Measurements from ENCODE around the gene TMEM140.
"Not testable (repeated sequence)": the region's sequence is repeated elsewhere in the genome, so short reads cannot be mapped to it uniquely, and the experiment has no call there.

TMEM140 gene

DNA sequence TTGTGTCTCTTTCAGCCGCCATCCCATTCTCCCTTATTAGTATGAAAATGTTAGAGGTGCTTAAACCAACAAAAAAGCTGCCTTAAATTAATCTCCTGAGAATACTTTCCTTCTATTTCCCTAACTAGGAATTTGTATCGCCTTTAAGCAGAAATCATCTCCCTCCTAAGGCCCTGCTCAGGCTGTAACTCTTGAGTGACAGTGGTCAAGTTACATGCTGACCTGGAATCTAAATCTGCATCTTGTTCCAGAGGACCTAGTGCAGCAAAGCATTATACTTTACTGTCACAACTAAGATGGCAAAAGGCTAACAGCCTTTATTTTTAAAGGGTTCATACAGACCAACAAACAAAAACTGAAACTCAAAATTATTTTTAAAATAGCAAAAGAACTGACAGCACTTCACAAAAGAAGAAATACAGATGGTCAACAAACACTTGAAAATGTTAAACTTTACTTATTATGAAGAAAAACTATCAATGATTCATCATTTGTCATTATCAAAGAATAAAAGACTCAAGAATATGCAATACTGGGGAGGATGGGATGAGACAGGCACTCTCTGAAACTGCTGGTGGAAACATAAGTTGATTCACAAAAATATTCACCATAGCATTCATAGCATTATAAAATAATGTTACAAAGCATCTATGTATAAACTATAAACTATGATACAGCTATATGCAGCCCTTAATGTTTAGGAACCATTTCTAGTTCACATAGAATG is 11.7 kb downstream of the TMEM140 start:
- no peak for DNase-seq

DNA sequence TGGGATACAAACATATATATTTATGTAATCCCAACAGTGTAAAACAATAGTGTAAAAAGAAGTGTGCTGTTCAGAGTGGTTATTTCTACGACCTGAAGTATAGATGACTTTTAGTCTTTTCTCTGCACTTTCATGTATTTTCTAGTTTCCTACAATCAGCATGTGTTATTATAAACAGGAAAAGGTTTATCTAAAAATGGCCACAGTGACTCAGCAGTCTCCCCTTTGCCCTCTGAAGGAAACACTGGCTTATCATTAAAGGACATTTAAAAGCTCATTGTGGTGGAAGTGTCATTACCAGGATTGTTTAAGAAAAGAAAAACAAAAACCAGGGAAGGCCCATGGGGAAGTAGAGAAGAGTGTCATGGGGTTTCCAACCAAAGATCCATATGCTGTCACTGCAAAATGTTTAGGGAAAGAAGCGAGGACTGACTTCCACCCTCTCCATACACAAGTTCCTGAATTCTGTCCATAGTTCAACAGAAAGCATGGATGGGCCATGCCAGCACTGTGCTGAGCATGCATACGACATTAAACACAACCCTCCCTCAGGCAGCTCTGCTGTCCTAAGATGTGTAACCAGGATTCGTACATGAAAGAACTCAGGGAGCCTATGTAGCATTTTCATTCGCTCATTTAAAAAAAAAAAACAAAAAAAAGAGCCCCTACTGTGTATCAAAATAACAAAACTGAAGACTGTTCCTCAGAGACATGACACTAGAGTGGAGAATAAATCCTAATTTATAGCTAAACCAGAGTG is 12.4 kb downstream of the TMEM140 start:
- DNase-seq: no peak

DNA sequence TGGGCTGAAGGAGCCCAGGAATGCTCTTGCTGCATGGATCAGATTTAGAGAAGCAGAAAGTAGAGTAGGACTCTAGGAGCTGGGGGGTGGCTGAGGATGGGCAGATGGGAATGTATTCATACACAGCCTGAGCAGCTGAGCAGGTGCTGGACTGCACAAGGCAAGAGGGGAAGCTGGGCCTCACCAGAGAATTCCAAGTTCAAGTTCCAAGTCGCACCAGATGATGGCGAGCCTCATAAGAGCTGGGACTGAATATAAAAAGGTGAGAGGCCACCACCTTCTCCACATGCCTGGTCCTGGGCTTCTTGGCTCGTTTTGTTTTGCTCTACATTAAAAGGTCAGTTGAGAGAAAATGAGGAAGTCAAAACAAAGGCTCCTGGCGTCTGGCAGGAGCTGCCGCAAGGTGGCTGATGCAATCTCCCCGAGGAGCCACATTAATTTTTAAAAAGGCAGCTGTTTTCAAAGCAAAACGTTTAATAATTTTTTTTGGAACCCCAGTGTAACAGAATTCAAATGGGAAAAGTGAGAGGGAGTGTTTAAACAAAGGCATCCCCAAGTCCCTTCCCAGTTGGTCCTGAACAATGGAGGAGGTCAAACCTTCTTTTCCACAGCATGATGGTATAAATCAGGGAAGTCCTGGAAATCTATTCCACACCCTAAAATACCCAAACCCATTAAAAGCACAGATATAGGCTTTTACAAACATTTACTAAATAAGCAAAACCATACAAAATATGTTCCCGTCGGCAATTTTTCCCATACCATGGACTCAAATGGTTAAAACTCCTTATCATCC is 13.2 kb downstream of the TMEM140 start:
- no peak for DNase-seq

DNA sequence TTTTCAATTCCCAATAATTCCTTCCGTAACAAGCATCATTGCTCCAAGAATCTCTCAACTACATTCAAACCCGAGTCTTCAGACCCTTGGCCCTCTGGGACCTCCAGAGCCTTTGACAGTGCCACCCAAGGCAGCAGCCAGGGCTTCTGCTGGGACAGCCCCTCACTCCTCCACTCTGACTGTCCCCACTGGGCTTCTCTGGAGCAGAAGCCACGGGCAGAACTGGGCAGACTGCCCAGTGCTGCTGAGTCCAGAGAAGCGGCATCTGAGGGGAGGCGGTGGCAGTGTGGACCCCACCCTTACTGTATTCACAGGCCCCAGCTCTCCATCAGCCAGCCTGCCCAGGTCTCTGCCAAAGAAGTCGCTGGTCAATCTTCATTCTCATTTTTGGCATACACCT is 13.8 kb downstream of the TMEM140 start:
- DNase-seq: no peak

DNA sequence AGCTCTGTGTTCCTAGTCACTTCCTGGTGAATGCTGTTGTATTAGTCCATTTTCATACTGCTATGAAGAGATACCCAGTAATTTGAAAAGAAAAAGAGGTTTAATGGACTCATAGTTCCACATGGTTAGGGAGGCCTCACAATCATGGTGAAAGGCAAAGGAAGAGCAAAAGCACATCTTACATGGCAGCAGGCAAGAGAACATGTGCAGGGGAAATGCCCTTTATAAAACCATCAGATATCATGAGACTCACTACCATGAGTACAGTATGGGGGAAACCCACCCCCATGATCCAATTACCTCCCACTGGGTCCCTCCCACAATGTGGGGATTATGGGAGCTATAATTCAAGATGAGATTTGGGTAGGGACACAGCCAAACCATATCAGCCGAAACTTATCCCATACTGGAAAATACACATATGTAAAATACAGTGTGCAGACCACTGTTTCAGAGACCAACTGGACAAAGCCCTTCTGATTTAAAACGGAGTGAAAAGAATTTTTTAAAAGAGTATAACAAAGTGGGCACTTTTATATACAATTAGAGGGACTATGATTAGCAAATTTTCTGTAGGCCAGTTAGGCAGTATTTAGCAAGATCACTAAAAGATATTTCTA is 14.6 kb downstream of the TMEM140 start:
- DNase-seq: no peak

DNA sequence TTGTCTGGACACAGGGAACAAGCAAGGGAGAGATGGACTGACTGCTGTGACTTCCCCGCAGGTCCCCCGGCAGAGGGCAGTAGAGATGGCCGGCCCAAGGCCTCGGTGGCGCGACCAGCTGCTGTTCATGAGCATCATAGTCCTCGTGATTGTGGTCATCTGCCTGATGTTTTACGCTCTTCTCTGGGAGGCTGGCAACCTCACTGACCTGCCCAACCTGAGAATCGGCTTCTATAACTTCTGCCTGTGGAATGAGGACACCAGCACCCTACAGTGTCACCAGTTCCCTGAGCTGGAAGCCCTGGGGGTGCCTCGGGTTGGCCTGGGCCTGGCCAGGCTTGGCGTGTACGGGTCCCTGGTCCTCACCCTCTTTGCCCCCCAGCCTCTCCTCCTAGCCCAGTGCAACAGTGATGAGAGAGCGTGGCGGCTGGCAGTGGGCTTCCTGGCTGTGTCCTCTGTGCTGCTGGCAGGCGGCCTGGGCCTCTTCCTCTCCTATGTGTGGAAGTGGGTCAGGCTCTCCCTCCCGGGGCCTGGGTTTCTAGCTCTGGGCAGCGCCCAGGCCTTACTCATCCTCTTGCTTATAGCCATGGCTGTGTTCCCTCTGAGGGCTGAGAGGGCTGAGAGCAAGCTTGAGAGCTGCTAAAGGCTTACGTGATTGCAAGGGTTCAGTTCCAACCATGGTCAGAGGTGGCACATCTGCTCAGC is 16.6 kb downstream of the TMEM140 start:
- no peak for DNase-seq

DNA sequence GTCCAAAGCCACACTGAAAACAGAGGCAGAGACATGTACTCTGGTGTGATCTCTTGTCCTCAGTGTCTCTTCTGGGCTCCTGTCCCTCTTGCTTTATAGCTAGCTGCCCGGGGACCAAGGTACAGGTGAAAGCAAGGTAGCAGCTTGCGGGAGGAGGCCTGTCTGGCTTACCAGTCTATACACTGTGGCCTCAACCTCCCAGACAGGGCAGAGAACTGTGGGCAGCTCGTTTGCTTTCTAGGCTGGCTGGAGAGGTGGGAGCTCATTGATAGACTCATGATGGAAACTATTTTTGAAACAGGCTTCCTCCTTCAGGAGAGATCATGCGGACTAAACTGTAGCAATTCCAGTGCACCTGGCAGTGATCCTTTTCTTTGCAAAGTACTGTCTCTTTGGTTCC is 18.0 kb downstream of the TMEM140 start:
- DNase-seq: no peak

DNA sequence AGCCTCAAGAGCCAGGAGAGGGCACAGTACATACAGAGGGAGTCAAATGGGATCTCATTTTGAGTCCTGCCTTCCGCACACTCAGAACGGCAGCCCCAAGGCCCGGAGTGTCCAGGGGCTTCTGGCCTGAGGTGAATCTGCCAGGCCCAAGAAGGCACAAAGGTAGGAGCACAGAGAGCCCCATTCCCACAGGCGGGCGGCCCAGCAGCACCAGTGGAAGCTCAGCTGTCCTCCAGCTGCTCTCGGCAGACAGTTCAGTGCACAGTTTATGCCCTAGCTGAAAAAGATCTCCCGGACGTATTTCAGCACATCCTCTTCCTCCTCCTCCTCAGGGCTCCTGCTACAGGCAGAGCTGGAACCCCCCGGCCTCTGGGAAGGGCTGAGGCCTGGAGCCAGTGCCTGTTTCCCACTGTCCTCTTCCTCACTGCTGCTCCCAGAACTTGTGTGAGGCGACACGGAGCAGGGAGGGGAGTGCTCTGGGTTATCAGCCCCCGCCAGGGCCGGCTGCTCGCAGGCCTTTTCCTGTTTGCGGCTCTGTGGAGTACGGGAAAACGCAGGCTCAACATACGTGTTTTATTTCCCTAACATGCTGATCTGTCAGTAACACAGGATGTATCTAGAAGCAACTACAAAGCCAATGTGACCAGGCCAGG is 18.6 kb downstream of the TMEM140 start:
- DNase-seq: no peak

DNA sequence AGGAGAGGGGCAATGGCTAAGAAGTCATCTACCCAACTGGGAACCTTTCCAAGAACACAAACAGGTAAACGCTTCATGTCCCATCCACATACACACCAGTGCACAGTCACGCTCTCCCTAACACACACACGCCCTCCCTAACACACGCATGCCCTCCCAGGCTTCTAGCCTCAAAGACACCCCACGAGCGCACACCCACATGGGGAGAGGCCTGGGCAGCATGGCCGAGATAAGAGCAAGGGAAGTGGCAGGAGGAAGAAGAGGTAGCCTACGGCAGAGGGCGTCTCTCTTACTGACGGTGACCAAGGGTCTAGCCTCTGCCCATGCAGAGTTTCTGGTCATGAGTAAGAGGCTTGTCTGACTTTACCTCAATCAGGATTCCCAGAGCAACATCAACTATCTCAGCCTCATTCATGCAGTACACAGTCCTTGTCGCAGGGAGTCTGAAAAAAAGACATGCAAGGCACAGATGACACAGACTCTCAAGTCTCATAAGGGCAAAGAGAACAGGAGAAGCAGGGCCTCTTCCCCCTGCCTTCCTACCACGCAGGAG is 19.6 kb downstream of the TMEM140 start:
- no peak for DNase-seq

DNA sequence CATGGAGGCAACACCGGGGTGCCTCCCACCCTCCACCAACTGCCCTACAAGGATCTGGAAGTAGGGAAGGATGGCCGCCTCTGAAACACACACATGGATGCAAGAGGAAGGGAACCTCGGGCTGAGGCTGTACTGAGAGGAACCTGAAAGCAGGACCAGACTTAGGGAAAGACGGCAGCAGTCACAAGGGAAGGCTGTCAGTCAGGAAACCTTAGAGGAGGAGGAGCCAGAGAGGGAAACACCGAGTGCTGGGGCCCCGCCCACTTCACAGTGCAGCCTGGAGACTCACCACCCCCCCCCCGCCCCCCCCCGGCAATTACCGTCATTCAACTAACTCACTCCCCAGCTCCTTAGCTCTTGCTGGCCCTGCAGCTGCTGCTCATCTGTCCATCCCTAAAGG is 20.1 kb downstream of the TMEM140 start:
- peak in 1 of 2 donors; percentile 43 for DNase-seq

DNA sequence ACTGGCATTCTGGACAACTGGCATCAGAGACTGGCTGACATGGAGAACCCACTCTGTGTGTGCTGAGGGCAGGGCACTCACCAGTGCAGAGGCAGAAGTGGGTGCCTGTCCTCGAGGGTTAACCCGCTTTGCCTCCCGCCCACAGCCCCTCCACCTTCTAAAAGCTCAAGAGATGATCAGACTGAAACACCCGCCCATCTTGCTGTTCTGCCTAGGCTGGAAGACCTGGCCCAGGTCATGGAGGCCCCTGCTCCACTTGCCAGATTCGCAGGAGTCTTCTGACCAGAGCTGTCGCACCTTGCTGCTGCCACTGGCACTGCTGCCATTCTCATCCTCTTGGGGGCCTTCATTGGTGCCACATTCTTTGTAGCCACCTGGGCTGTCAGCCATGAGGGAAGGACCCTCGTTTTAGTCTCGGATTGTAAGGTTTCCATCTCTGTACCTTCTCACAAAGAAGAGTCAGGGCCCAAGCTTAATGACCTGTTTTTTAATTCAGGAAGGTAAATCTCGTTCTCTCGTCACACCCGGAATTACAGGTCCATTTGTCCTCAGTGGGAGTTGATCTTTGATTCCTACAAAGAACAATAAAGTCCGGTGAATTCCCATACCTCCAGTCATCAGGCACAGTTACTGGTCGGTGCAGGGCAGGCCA is 20.7 kb downstream of the TMEM140 start:
- no peak for DNase-seq

DNA sequence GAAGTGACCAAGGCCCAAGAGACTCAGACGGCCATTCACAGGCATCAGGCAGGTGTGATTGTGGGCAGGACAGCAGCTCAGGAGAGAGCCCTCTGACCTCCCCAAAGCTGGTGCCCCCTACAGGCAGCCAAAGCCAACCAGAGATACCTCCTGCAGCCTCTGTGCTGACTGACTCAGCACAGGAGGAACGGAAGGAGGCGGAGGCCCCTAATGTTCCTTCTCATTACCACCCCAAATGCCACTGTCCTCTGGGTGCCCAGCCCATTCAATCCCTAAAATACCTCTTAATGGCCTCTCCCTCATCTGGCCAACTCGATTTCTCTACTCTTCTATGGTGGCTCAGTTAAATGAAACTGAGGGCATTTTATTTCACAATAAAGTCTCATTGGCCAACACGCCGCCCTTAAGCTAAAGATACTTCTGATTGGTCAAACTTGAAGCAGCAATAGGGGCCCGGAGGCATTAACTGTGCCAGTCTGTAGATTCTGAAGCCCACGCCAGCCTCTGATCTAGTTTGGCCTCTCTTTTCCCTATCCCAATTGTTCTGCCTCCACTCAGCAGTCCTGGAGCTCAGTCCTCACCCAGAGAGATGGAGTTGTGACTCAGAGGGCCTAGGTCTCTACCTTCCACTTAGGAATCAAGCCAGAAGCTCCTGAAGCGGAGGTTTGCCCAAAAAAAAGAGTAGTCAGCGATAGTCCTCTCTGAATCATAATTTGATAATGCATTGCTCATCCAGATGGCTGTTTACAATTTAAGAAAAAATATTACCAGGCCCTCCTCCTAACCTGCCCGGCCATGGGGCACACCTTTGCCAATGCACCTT is 21.5 kb downstream of the TMEM140 start:
- DNase-seq: peak; percentile 65 to 73

DNA sequence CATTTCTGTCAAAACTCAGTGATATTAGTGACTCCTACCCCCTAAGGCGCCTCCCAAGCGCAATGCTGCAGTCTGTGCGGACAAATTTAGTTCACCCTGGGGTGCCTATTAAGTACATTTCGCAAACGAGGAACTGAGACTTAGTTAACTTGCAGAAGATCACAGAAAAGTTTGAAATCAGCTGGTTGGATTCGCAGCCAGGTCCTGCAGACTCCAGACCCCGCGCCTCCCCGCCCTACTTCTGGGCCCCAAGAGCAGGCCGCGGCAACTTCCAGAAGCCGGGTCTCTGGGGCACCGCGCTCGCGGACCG is 22.0 kb downstream of the TMEM140 start:
- DNase-seq: peak in 1 of 2 donors; percentile 33

DNA sequence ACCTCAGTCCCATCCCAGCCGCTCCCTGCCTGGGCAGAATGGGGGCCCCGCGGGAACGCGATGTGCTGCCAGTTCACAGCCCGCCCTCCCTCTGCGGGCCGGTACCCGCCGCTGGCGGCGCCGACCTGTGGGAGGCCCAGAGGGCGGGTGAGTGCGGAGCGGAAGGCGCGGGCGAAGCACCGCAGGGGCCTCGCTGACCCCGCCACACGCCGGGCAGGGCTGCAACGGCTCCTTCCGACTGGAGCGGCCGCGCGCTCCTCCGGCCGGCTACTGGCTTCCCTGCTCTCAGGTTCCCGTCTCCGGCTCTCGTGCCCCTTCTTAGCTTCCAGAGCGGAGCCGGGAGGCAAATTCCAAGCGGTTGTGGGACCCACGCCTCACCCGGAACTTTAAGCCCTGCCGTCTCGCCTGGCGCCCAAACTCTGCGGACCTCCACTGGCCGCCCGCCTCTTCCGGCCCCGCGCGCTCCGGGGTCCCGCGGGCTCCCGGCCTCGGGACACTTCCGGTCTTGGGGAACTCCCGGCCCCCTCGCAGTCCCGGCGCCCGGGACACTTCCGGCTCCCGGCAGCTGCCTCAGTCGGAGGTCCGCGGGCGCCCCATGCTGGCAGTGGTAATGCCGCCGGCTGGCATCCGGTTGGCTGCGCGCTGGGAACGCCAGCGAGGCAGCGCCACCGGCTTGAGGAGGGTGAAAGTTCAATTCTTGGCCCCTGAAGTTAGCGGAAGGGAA is 22.6 kb downstream of the TMEM140 start, which contains the start of gene CYREN:
TSS of gene CYREN (minus strand) at position 434 of the 724 bp plus-strand sequence. CDS start 1,785 bp downstream, outside the sequence.
- DNase-seq: peak; percentile 94 to 95

DNA sequence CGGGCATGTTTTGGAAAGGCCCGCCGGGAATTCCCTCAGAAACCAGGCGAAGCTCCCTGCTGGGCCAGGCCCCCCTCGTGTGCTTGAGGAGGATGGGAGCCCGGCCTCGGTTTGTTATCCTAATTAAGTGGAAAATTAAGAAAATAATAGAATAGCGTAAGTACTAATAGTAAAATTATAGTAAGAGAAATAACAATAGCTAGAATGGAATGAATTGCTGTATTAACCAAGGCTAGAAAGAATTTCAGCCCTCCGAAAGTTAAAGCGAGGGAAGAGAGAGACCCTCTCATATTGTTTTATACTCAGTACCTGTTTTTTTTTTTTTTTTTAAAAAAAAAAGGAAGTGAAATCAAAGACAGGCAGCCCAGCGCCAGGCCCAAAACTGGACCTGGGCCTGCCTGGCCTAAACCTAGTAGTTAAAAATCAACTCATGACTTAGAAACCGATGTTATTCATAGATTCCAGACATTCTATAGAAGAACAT is 23.2 kb downstream of the TMEM140 start:
- not testable (repeated sequence) for DNase-seq

DNA sequence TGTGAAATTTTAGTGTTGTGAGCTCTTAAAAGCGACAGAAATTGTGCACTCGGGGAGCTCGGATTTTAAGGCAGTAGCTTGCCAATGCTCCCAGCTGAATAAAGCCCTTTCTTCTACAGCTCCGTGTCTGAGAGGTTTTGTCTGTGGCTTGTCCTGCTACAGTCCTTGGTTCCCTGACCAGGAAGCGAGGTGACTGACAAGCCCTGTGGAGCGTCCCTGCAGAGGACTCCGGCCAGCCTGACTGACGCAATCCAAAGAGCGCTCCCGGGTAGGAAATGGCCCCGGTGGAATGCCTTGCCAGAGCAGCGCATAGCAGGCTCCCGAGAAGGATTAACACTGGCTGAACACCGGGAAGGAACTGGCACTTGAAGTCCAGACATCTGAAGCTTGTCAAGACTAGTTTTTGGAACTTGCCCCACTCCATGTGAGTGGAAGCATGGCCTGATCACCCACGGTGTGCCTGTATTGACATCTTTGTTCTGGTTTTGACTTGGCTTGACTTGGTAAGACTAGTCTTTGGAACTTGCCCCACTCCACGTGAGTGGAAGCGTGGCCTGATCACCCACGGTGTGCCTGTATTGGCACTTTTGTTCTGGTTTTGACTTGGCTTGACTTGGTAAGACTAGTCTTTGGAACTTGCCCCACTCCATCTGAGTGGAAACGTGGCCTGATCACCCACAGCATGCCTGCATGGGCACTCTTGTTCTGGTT is 23.9 kb downstream of the TMEM140 start:
- peak in 1 of 2 donors; percentile 18 for DNase-seq

DNA sequence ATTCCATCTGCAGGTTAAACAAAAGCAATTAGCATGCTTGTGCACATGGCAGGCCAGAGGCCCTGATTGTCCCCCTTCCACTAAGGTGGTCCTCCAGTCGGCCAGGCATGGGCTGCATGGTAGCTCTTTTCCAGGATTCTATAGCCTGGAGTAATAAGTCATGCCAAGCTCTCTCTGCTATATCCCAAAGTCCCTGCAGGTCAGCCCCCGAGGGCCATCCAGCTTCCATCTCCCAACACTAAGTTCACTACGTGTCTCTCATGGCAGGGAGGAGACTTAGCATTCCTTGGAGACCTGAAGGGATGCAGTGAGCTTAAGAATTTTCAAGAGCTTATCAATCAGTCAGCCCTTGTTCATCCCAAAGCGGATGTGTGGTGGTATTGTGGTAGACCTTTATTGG is 26.0 kb downstream of the TMEM140 start:
- peak in 1 of 2 donors; percentile 14 for DNase-seq

DNA sequence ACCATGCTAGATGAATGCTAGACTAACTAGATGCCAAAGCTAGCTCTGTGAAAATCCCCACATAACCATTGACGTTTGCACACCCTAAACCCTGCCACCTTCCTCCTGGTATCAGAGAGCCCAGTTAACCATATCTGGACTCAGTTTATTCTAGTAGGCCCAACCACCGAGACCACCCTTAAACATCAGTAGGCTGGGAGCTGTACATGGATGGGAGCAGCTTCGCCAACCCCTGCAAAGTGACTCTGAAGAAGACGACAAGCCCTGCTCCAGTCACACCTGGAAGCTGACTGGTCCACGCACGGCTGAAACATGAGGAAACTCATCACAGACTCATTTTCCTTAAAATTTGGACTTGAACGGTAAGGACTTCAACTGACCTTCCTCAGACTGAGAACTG is 27.1 kb downstream of the TMEM140 start:
- no peak for DNase-seq

DNA sequence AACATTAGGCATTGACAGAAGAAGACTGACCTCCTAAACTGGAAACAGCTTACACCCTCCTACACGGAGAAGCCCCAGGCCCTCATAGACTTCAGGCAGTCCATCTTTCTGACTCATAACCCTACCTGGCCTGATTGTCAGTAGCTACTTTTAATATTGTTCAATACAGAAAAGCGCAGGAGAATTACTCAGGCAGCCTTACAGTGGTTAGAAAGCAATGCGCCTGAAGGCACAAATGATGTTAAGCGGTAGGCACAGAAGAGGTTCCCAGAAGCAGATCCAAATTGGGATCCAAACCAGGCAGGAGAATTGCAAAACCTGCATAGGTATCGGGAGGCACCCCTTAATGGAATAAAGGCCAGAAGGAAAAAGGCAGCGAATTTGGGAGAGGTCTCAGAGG is 28.1 kb downstream of the TMEM140 start:
- DNase-seq: peak in 1 of 2 donors; percentile 3

Data from stimulated activated CD4-positive, alpha-beta T cell treated with anti-CD3 and anti-CD28 coated beads, Interleukin-2, amount 100 ng/mL, for 24 hours (primary cell).